MM.1S (cell line): ENCODE measurements around the gene MTSS2.

Source experiments
- DNase-seq: peaks from one replicate; pipeline ENCODE4 v3.0.0-alpha.2; 2015
- H2AFZ ChIP-seq: fragments of 300-600 bp; sonication (generic); 2 replicates; pipeline ENCODE4 v1.6.0; 2016; ENCODE audit warnings: antibody characterized with exemption, low read length
- H3F3A ChIP-seq: fragments of 300-600 bp; sonication (generic); 2 replicates; pipeline ENCODE4 v1.6.1; 2016; ENCODE audit warnings: mild to moderate bottlenecking, antibody characterized with exemption, low read length, moderate library complexity, mixed read lengths; ENCODE audit not compliant: insufficient read depth
- H3K27ac ChIP-seq: fragments of 300-600 bp; sonication (generic); 2 replicates; pipeline ENCODE4 v1.5.1; 2016; ENCODE audit warnings: mild to moderate bottlenecking, low read length
- H3K27me3 ChIP-seq: fragments of 300-600 bp; sonication (generic); replicated peaks from 2 replicates; pipeline ENCODE4 v1.6.0; 2016; ENCODE audit warnings: low read length; ENCODE audit not compliant: insufficient read depth
- H3K36me3 ChIP-seq: fragments of 300-600 bp; sonication (generic); replicated peaks from 2 replicates; pipeline ENCODE4 v1.6.1; 2016; ENCODE audit warnings: mild to moderate bottlenecking, low read length, mixed read lengths; ENCODE audit not compliant: insufficient read depth
- H3K4me1 ChIP-seq: fragments of 300-600 bp; sonication (generic); 2 replicates; pipeline ENCODE4 v1.6.1; 2016; ENCODE audit warnings: low read length, mixed read lengths
- H3K4me2 ChIP-seq: fragments of 300-600 bp; sonication (generic); 2 replicates; pipeline ENCODE4 v1.6.0; 2016; ENCODE audit warnings: low read depth, low read length
- H3K4me3 ChIP-seq: fragments of 300-600 bp; sonication (generic); 2 replicates; pipeline ENCODE4 v1.5.1; 2016; ENCODE audit warnings: low read length, mixed read lengths
- H3K79me2 ChIP-seq: fragments of 300-600 bp; sonication (generic); 2 replicates; pipeline ENCODE4 v1.6.1; 2016; ENCODE audit warnings: mixed run types, low read length, mixed read lengths
- H3K9ac ChIP-seq: fragments of 300-600 bp; sonication (generic); 2 replicates; pipeline ENCODE4 v1.6.1; 2016; ENCODE audit warnings: low read length, mixed read lengths
- H3K9me2 ChIP-seq: fragments of 300-600 bp; sonication (generic); replicated peaks from 2 replicates; pipeline ENCODE4 v1.6.1; 2016; ENCODE audit warnings: mild to moderate bottlenecking, low read length, mixed read lengths; ENCODE audit not compliant: insufficient read depth
- H3K9me3 ChIP-seq: fragments of 300-600 bp; sonication (generic); replicated peaks from 2 replicates; pipeline ENCODE4 v1.6.1; 2016; ENCODE audit warnings: mild to moderate bottlenecking, low read length, mixed read lengths; ENCODE audit not compliant: insufficient read depth
- H4K20me1 ChIP-seq: fragments of 300-600 bp; sonication (generic); 2 replicates; pipeline ENCODE4 v1.6.1; 2016; ENCODE audit warnings: mild to moderate bottlenecking, low read length, moderate library complexity, mixed read lengths; ENCODE audit not compliant: insufficient read depth
- CTCF ChIP-seq: fragments of 300-600 bp; sonication (generic); IDR thresholded peaks from 2 replicates; pipeline ENCODE4 v1.5.1; 2016; ENCODE audit warnings: antibody characterized with exemption, low read length, mixed read lengths
- EZH2 ChIP-seq: fragments of 300-600 bp; sonication (generic); optimal IDR thresholded peaks from 2 replicates; pipeline ENCODE3; 2017; ENCODE audit warnings: low read depth, mild to moderate bottlenecking, antibody characterized with exemption, low read length, mixed read lengths
- EZH2phosphoT487 ChIP-seq: fragments of 300-600 bp; sonication (generic); IDR thresholded peaks from 2 replicates; pipeline ENCODE4 v1.6.1; 2018; ENCODE audit warnings: antibody characterized with exemption, low read length

MTSS2 gene

GRCh38 chr16:70715860-70716357 is 30.1 kb upstream of the MTSS2 start:
- Histone ChIP-seq H3K4me1 (no peaks in the 10 kb centered on the region), H2AFZ (no peak overlapping the region), H4K20me1 (no peaks in the 10 kb centered on the region), H3F3A (no peaks in the 10 kb centered on the region), H3K4me2 (no peak overlapping the region), H3K4me3 (no peak overlapping the region), H3K9ac (no peak overlapping the region), H3K36me3 (no peaks in the 10 kb centered on the region), H3K9me2 (no peaks in the 10 kb centered on the region), H3K27ac (no peak overlapping the region), H3K9me3 (no peaks in the 10 kb centered on the region), H3K79me2 (no peaks in the 10 kb centered on the region; the same call in 1 of the 2 replicates), H3K27me3 (no peaks in the 10 kb centered on the region)
- no peak for DNase-seq
- TF ChIP-seq CTCF (no peak), EZH2phosphoT487 (no peak), EZH2 (no peak)

DNA sequence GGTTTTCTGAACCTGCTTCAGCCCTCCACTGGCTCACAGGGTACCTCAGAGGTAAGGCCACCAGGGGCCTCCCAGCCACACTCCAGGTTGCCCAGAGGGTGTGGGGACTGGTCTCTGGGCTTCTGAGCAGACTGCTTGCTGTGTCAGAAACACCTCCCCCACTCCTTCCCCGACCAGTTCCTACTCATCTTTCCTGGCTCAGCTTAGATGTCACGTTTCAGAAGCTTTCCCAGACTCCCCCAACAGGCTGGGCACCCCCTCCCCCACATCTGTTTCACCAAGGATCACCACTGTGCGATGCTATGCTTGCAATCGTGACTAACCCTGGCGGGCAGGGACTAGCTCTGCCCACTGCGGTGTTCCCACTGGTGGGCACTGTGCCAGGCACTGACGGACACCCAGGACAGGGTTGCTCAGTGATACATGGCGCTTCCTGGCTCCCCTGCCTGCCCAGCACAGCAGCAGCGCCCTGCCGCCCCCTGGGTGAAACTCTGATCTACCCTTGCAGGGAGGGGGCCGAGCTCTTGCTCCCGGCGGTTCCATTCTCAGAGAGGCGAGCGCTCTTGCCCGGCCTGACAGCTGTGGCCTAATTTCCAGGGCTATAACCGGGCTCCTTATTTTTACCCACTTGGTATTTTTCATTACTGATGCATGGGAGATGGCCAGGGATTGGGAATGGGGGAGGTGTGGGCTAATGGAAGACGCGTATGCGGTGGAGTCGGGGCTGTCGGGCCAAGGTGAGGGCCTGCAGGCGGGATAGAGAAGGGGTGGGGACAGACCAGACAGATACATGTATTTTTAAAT is 29.4 kb upstream of the MTSS2 start:
- H3F3A ChIP-seq = no peaks in the 10 kb centered on the region
- H3K4me1 ChIP-seq = no peaks in the 10 kb centered on the region
- TF ChIP-seq CTCF = no peak
- no peak for TF ChIP-seq EZH2phosphoT487
- TF ChIP-seq EZH2 = no peak
- H2AFZ ChIP-seq = no peak overlapping the region
- H3K27ac ChIP-seq = no peak overlapping the region
- H3K27me3 ChIP-seq = no peaks in the 10 kb centered on the region
- no peaks in the 10 kb centered on the region for H4K20me1 ChIP-seq
- no peak overlapping the region for H3K4me2 ChIP-seq
- no peaks in the 10 kb centered on the region for H3K36me3 ChIP-seq
- no peaks in the 10 kb centered on the region; the same call in 1 of the 2 replicates for H3K79me2 ChIP-seq
- no peaks in the 10 kb centered on the region for H3K9me3 ChIP-seq
- DNase-seq = no peak
- no peak overlapping the region for H3K9ac ChIP-seq
- H3K9me2 ChIP-seq = no peaks in the 10 kb centered on the region
- no peak overlapping the region for H3K4me3 ChIP-seq

DNA sequence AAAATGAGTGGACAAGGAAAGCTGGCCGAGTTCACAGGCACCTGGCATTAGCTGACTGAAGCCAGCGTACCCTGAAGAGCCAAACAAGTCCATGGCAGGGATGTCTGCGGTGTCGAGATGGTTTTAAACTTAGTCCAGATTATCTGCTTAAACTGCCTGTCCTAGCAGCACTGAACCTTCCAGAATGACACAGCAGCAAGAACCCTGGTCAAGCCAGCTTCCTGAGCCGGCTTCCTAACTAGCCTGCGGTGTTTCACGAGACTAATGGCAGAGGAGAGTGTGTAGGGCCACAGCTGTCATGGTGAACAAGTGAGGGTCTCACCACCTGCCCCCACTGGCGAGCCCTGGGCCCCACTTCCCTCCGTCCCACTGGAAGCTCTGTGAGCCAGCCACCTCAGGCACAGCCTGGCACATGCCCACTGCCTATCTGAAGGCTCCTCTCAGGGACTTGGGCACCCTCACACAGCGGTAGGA is 28.8 kb upstream of the MTSS2 start:
- H4K20me1 ChIP-seq = no peaks in the 10 kb centered on the region
- H3K27me3 ChIP-seq = no peaks in the 10 kb centered on the region
- H3K9ac ChIP-seq = no peak overlapping the region
- H3K79me2 ChIP-seq = no peaks in the 10 kb centered on the region; the same call in 1 of the 2 replicates
- no peak overlapping the region for H3K4me2 ChIP-seq
- TF ChIP-seq CTCF (no peak), EZH2 (no peak), EZH2phosphoT487 (no peak)
- no peaks in the 10 kb centered on the region for H3K9me2 ChIP-seq
- no peak for DNase-seq
- H3K4me3 ChIP-seq = no peak overlapping the region
- H2AFZ ChIP-seq = no peak overlapping the region
- no peaks in the 10 kb centered on the region for H3K9me3 ChIP-seq
- no peaks in the 10 kb centered on the region for H3K4me1 ChIP-seq
- H3K27ac ChIP-seq = no peak overlapping the region
- H3K36me3 ChIP-seq = no peaks in the 10 kb centered on the region
- H3F3A ChIP-seq = no peaks in the 10 kb centered on the region
